CD4-positive, alpha-beta T cell treated with Interleukin-15 for 4 hours (primary cell): ENCODE data around the gene LGR4.
"Not testable (repeated sequence)": the region's sequence is repeated elsewhere in the genome, so short reads cannot be mapped to it uniquely, and the experiment has no call there.

Experiments used
- DNase-seq: peaks from one replicate; pipeline ENCODE4 v3.0.0-alpha.2; 2020; ENCODE audit warnings: low spot score

LGR4 gene

GRCh38 chr11:27472398-27473016 lies at the start of gene LGR4:
Gene LGR4 (minus strand): TSS chr11:27472790. CDS start chr11:27472302, 488 bp downstream.
- peak; percentile 66 for DNase-seq

GRCh38 chr11:27520226-27520625 lies 47.6 kb upstream of the LGR4 start:
- DNase-seq = no peak

- no peak for DNase-seq
Observed at GRCh38 chr11:27518518-27518917, 45.9 kb upstream of the LGR4 start.

GRCh38 chr11:27517490-27517889 lies 44.9 kb upstream of the LGR4 start:
- DNase-seq = not testable (repeated sequence)

GRCh38 chr11:27514558-27514957 lies 42.0 kb upstream of the LGR4 start:
- no peak for DNase-seq

GRCh38 chr11:27514076-27514475 lies 41.5 kb upstream of the LGR4 start:
- DNase-seq = no peak

- no peak for DNase-seq
Observed at GRCh38 chr11:27513389-27513788, 40.8 kb upstream of the LGR4 start.

GRCh38 chr11:27512238-27512637 lies 39.6 kb upstream of the LGR4 start:
- DNase-seq = no peak

- no peak for DNase-seq
Observed at GRCh38 chr11:27509908-27510307, 37.3 kb upstream of the LGR4 start.

GRCh38 chr11:27507557-27508322 lies 35.1 kb upstream of the LGR4 start:
- DNase-seq = no peak

GRCh38 chr11:27506200-27507182 lies 33.9 kb upstream of the LGR4 start, which contains the start of gene LIN7C:
Gene LIN7C (minus strand): TSS chr11:27506769. CDS start chr11:27506752, 17 bp downstream.
- DNase-seq = peak; percentile 97

- no peak for DNase-seq
Observed at GRCh38 chr11:27505781-27506180, 33.2 kb upstream of the LGR4 start.

- DNase-seq = no peak
Observed at GRCh38 chr11:27504205-27504604, 31.6 kb upstream of the LGR4 start.

GRCh38 chr11:27501100-27501499 lies 28.5 kb upstream of the LGR4 start:
- DNase-seq = no peak

- no peak for DNase-seq
Observed at GRCh38 chr11:27497911-27498310, 25.3 kb upstream of the LGR4 start.

GRCh38 chr11:27497284-27497866 lies 24.8 kb upstream of the LGR4 start:
- DNase-seq = peak; percentile 25

- no peak for DNase-seq
Observed at GRCh38 chr11:27496461-27496860, 23.9 kb upstream of the LGR4 start.

- DNase-seq = no peak
Observed at GRCh38 chr11:27495710-27496300, 23.2 kb upstream of the LGR4 start.

GRCh38 chr11:27489092-27489491 lies 16.5 kb upstream of the LGR4 start:
- no peak for DNase-seq

- no peak for DNase-seq
Observed at GRCh38 chr11:27487706-27488105, 15.1 kb upstream of the LGR4 start.

GRCh38 chr11:27485930-27486773 lies 13.6 kb upstream of the LGR4 start:
- peak; percentile 62 for DNase-seq
